ENCODE data around the gene ASB18. TPM values are rescaled to one million over a fixed set of nuclear protein-coding genes. Genes with fewer than 3 reads are reported as not detected.
A peak's percentile ranks its signal among the peaks of the same experiment; 100 is the strongest.

Gene ASB18
- total RNA-seq, 4 donors from 2014 or later: not detected

DNA sequence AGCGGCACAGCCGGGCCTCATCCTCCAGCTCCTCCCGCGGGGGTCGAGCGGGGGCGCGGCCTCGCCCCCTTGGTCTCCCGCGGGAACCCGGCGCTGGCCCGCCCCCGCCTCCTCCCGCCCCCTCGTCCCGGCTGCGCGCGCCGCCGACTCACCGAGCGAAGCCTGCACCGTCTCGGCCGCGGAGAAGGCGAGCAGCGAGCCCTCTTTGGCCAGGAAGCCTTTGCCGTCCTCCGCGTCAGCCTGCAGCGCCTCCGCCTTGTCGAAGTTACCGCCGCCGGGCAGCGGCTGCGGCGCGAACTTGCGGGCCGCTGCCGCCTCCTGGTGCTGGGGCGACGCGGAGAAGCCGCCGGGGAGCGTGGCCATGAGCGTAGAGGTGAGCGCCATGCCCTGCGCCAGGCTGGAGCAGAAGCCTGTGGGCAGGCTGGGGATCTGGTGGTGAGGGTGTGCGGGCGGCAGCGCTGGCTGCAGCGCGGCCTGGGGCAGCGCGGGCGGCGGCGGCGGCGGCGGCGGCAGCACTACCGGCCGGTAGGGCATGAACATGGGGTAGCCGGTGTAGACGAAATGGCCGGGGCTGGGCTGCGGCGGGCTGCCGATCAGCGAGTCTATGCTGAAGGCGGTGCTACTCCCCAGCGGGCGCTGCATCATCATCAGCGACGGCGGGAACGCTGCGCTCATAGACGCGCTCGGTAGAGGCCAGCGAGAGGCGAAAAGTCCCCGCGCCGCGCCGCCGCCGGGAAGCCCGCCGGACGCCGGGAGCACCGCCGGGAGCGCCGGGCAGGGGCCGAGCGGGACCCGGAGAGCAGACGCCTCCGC lies 96.7 kb downstream of the ASB18 start:
- Histone ChIP-seq H3K4me1 (peaks cover 0 to 91% (median 37%) of the 10 kb centered on the region in 4 donors), H3K27ac (no peak overlapping the region), H3K27me3 (peaks cover 5 to 94% of the 10 kb centered on the region in 2 donors), H3K9me3 (no peaks in the 10 kb centered on the region), H3K36me3 (no peaks in the 10 kb centered on the region), H3K4me3 (peak overlapping the region in 3 of 4 donors; percentile 12 to 34 (median 23))
- 1 to 3% methylated on average over 53 to 65 of the region's 112 CpGs for WGBS, 2 donors
- no peak for DNase-seq (ENCODE audit: low spot score in 2 of 2)
- TF ChIP-seq, protein P1, sequence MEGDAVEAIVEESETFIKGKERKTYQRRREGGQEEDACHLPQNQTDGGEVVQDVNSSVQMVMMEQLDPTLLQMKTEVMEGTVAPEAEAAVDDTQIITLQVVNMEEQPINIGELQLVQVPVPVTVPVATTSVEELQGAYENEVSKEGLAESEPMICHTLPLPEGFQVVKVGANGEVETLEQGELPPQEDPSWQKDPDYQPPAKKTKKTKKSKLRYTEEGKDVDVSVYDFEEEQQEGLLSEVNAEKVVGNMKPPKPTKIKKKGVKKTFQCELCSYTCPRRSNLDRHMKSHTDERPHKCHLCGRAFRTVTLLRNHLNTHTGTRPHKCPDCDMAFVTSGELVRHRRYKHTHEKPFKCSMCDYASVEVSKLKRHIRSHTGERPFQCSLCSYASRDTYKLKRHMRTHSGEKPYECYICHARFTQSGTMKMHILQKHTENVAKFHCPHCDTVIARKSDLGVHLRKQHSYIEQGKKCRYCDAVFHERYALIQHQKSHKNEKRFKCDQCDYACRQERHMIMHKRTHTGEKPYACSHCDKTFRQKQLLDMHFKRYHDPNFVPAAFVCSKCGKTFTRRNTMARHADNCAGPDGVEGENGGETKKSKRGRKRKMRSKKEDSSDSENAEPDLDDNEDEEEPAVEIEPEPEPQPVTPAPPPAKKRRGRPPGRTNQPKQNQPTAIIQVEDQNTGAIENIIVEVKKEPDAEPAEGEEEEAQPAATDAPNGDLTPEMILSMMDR (IDR thresholded peaks at IDR 0.05): no peak
- TF ChIP-seq EP300 (IDR thresholded peaks at IDR 0.05) (no peak), POLR2A (IDR thresholded peaks at IDR 0.05) (no peak)

DNA sequence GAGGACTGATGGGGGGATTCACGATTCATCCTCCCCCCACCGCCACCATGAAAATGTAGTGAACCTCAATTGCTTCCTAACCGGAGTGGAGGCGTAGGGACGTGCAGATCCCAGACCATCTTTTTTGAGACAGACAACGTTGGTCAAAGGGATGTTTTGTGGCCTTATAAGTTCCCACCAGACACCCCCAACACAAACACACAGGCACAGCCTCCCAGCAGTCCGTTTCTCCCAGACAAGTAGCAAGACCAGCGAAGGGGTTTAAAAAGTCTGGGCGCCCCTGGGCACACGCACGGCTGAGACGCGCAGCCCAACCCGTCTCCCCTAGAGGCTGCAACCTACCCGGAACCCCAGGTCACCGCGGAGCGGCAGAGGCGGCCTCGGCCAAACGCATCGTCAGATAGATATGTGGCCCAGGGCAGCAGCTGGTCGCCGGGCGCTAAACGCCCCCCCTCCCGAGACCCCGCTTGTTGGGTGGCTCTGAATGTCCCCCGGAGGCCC lies 97.4 kb downstream of the ASB18 start:
- WGBS, 2 donors: 3% methylated on average over 12 to 26 of the region's 29 CpGs
- Histone ChIP-seq H3K4me3 (peak overlapping the region in 2 of 4 donors; percentile 25 to 34), H3K9me3 (no peaks in the 10 kb centered on the region), H3K4me1 (peaks cover 0 to 85% (median 32%) of the 10 kb centered on the region in 4 donors), H3K27me3 (peaks cover 5 to 94% of the 10 kb centered on the region in 2 donors), H3K36me3 (no peaks in the 10 kb centered on the region), H3K27ac (no peak overlapping the region)
- no peak for DNase-seq (ENCODE audit: low spot score in 2 of 2)
- TF ChIP-seq POLR2A (IDR thresholded peaks at IDR 0.05) (no peak), EP300 (IDR thresholded peaks at IDR 0.05) (no peak)
- TF ChIP-seq, protein P1 (IDR thresholded peaks at IDR 0.05): no peak

DNA sequence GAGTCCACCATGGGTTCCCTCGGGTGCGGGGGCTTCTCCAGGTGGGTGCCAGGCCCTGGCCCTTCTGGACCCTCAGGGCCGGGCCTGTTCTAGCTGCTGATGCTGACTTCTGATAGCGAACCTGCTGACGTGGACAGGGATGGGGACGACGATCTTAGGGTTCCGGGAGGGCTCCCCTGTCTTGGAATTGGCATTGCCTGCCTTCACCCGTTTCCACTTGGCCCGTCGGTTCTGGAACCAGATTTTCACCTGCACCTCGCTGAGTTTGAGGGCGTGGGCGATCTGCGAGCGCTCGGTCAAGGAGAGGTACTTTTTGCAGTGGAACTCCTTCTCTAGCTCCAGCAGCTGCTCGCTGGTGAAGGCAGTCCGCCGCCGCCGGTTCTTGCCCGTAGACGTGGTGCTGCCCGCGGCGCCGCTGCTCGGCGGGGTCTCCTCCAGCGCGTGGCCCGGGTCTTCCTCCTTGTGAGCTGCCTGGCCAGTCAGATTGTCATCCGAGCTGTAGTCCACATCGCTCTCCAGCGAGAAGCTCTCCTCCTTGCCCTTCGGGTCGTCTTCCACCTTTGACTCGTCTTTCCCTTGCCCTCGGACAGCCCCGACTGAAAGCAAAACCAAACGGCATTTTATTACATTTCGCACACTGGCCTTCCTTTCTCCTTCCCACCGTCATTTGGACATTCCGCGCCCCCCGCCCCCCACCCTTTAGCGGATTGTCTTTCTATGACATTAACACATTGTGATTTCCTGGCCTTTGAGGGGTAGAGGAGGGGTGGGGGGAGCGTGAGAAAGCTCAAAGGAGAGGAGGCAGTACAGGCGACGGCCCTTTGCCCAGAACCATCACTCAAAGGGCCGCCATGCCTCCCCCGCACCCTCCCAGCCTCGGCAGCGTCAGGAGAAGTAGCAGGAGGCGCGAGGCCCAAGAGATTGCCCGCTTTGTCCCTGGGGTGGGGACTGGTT lies 98.1 kb downstream of the ASB18 start:
- TF ChIP-seq EP300 (IDR thresholded peaks at IDR 0.05): no peak
- no peak for TF ChIP-seq POLR2A (IDR thresholded peaks at IDR 0.05)
- TF ChIP-seq, protein P1 (IDR thresholded peaks at IDR 0.05): no peak
- Histone ChIP-seq H3K27ac (no peak overlapping the region), H3K36me3 (no peaks in the 10 kb centered on the region), H3K9me3 (no peaks in the 10 kb centered on the region), H3K27me3 (peaks cover 5 to 94% of the 10 kb centered on the region in 2 donors), H3K4me3 (peak overlapping the region in 3 of 4 donors; percentile 19 to 34 (median 25)), H3K4me1 (peaks cover 0 to 77% (median 30%) of the 10 kb centered on the region in 4 donors)
- WGBS, 2 donors: 14 to 20% methylated on average over 44 to 58 of the region's 58 CpGs
- no peak for DNase-seq (ENCODE audit: low spot score in 2 of 2)

DNA sequence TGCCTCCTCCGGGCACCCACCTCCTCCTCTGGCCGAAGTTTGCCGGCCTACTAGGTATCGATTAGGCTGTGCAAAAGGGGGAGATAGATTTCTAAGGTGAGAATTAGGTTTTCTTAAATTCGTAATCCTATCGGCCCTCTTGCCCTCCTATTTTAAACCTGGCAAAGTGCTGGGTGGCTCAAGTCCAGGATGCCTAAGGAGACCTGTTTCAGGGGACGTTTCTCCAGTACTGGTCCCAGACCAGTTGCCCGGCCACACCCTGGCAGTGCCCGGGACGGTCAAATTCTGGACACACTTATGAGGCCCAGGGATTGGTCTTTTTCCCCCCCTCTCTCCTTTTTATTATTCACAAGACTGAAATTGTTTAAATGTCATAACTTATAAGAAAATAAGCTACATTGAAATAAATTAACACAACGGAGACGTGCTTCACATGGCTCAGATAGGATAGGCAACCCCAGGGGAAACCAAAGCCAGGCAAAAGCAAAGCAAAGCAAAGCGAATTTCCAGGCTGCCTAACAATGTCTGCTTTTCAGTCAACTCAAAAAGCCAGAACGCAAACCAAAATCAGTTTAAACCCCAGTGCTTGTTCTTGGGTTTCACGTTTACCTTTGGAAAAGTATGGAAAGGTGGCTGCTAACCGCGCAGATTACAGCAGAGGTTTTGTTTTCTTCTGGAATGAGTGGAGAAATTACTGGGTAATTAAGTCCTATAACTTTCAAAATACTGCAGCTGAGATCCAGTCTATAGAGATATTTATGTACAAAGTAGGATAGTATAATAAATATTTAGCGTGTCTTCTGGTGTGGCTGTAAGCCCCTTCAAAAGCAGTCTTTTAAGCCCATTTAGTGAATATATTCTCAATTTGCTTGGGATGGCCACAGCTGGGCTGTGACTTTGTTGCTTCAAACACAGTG lies 99.0 kb downstream of the ASB18 start:
- DNase-seq (ENCODE audit: low spot score in 2 of 2): no peak
- no peak for TF ChIP-seq EP300 (IDR thresholded peaks at IDR 0.05)
- TF ChIP-seq, protein P1 (IDR thresholded peaks at IDR 0.05): no peak
- no peak for TF ChIP-seq POLR2A (IDR thresholded peaks at IDR 0.05)
- H3K4me1 ChIP-seq: peaks cover 0 to 74% (median 27%) of the 10 kb centered on the region in 4 donors
- no peaks in the 10 kb centered on the region for H3K36me3 ChIP-seq
- H3K27ac ChIP-seq: no peak overlapping the region
- 27 to 30% methylated on average over 18 of the region's 18 CpGs for WGBS, 2 donors
- H3K4me3 ChIP-seq: no peak overlapping the region
- H3K9me3 ChIP-seq: no peaks in the 10 kb centered on the region
- H3K27me3 ChIP-seq: peaks cover 5 to 94% of the 10 kb centered on the region in 2 donors

Measured in tibial nerve (tissue), 4 donors.